MM.1S (cell line): ENCODE data around the gene TOP2B.

Experiments used
- DNase-seq: peaks from one replicate; pipeline ENCODE4 v3.0.0-alpha.2; 2015
- H2AFZ ChIP-seq: fragments of 300-600 bp; sonication (generic); 2 replicates; pipeline ENCODE4 v1.6.0; 2016; ENCODE audit warnings: antibody characterized with exemption, low read length
- H3F3A ChIP-seq: fragments of 300-600 bp; sonication (generic); 2 replicates; pipeline ENCODE4 v1.6.1; 2016; ENCODE audit warnings: mild to moderate bottlenecking, antibody characterized with exemption, low read length, moderate library complexity, mixed read lengths; ENCODE audit not compliant: insufficient read depth
- H3K27ac ChIP-seq: fragments of 300-600 bp; sonication (generic); 2 replicates; pipeline ENCODE4 v1.5.1; 2016; ENCODE audit warnings: mild to moderate bottlenecking, low read length
- H3K27me3 ChIP-seq: fragments of 300-600 bp; sonication (generic); replicated peaks from 2 replicates; pipeline ENCODE4 v1.6.0; 2016; ENCODE audit warnings: low read length; ENCODE audit not compliant: insufficient read depth
- H3K36me3 ChIP-seq: fragments of 300-600 bp; sonication (generic); replicated peaks from 2 replicates; pipeline ENCODE4 v1.6.1; 2016; ENCODE audit warnings: mild to moderate bottlenecking, low read length, mixed read lengths; ENCODE audit not compliant: insufficient read depth
- H3K4me1 ChIP-seq: fragments of 300-600 bp; sonication (generic); 2 replicates; pipeline ENCODE4 v1.6.1; 2016; ENCODE audit warnings: low read length, mixed read lengths
- H3K4me2 ChIP-seq: fragments of 300-600 bp; sonication (generic); 2 replicates; pipeline ENCODE4 v1.6.0; 2016; ENCODE audit warnings: low read depth, low read length
- H3K4me3 ChIP-seq: fragments of 300-600 bp; sonication (generic); 2 replicates; pipeline ENCODE4 v1.5.1; 2016; ENCODE audit warnings: low read length, mixed read lengths
- H3K79me2 ChIP-seq: fragments of 300-600 bp; sonication (generic); 2 replicates; pipeline ENCODE4 v1.6.1; 2016; ENCODE audit warnings: mixed run types, low read length, mixed read lengths
- H3K9ac ChIP-seq: fragments of 300-600 bp; sonication (generic); 2 replicates; pipeline ENCODE4 v1.6.1; 2016; ENCODE audit warnings: low read length, mixed read lengths
- H3K9me2 ChIP-seq: fragments of 300-600 bp; sonication (generic); replicated peaks from 2 replicates; pipeline ENCODE4 v1.6.1; 2016; ENCODE audit warnings: mild to moderate bottlenecking, low read length, mixed read lengths; ENCODE audit not compliant: insufficient read depth
- H3K9me3 ChIP-seq: fragments of 300-600 bp; sonication (generic); replicated peaks from 2 replicates; pipeline ENCODE4 v1.6.1; 2016; ENCODE audit warnings: mild to moderate bottlenecking, low read length, mixed read lengths; ENCODE audit not compliant: insufficient read depth
- H4K20me1 ChIP-seq: fragments of 300-600 bp; sonication (generic); 2 replicates; pipeline ENCODE4 v1.6.1; 2016; ENCODE audit warnings: mild to moderate bottlenecking, low read length, moderate library complexity, mixed read lengths; ENCODE audit not compliant: insufficient read depth
- EZH2 ChIP-seq: fragments of 300-600 bp; sonication (generic); optimal IDR thresholded peaks from 2 replicates; pipeline ENCODE3; 2017; ENCODE audit warnings: low read depth, mild to moderate bottlenecking, antibody characterized with exemption, low read length, mixed read lengths
- EZH2phosphoT487 ChIP-seq: fragments of 300-600 bp; sonication (generic); IDR thresholded peaks from 2 replicates; pipeline ENCODE4 v1.6.1; 2018; ENCODE audit warnings: antibody characterized with exemption, low read length
- TF ChIP-seq, protein P1 (sequence below): fragments of 300-600 bp; sonication (generic); IDR thresholded peaks from 2 replicates; pipeline ENCODE4 v1.5.1; 2016; ENCODE audit warnings: antibody characterized with exemption, low read length, mixed read lengths

TOP2B gene

DNA sequence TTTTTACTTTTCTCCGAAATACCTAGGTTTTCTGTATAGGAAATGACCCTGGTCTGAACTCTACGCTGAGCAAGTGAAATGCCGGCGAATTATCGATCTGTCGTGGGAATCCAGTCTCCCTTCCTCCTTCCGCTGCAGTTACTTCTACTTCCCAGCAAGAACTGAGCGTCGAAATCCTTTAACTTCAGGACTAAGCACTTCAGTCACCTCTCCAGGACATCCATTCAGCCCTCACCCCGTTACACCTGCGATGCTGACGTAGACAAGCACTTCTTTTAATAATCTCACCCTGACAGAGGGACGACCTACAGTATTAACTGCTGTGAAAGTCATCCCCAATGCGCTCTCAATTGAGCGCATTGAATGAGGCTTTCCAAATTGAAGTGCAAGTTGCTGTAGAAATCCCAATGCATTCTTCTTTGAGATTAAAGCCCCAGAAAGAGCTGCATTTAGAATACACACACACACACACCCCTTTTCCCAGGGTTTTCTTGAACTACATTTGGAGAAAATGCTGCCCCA is 1.3 kb downstream of the TOP2B start:
- Histone ChIP-seq H4K20me1 (peaks cover 7% of the 10 kb centered on the region; the same call in 1 of the 2 replicates), H3K79me2 (peaks cover 58% of the 10 kb centered on the region), H3K4me3 (peak overlapping the region; percentile 74), H3K9me2 (no peaks in the 10 kb centered on the region), H3F3A (peaks cover 26% of the 10 kb centered on the region), H3K27ac (peak overlapping the region; percentile 89), H3K27me3 (no peaks in the 10 kb centered on the region), H3K36me3 (no peaks in the 10 kb centered on the region), H2AFZ (peak overlapping the region; percentile 14; the same call in 1 of the 2 replicates), H3K9me3 (no peaks in the 10 kb centered on the region), H3K4me1 (peaks cover 31% of the 10 kb centered on the region), H3K4me2 (peak overlapping the region; percentile 95), H3K9ac (peak overlapping the region; percentile 77)
- DNase-seq: peak; percentile 73
- TF ChIP-seq EZH2phosphoT487 (no peak), EZH2 (no peak)
- TF ChIP-seq, protein P1, sequence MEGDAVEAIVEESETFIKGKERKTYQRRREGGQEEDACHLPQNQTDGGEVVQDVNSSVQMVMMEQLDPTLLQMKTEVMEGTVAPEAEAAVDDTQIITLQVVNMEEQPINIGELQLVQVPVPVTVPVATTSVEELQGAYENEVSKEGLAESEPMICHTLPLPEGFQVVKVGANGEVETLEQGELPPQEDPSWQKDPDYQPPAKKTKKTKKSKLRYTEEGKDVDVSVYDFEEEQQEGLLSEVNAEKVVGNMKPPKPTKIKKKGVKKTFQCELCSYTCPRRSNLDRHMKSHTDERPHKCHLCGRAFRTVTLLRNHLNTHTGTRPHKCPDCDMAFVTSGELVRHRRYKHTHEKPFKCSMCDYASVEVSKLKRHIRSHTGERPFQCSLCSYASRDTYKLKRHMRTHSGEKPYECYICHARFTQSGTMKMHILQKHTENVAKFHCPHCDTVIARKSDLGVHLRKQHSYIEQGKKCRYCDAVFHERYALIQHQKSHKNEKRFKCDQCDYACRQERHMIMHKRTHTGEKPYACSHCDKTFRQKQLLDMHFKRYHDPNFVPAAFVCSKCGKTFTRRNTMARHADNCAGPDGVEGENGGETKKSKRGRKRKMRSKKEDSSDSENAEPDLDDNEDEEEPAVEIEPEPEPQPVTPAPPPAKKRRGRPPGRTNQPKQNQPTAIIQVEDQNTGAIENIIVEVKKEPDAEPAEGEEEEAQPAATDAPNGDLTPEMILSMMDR: no peak

DNA sequence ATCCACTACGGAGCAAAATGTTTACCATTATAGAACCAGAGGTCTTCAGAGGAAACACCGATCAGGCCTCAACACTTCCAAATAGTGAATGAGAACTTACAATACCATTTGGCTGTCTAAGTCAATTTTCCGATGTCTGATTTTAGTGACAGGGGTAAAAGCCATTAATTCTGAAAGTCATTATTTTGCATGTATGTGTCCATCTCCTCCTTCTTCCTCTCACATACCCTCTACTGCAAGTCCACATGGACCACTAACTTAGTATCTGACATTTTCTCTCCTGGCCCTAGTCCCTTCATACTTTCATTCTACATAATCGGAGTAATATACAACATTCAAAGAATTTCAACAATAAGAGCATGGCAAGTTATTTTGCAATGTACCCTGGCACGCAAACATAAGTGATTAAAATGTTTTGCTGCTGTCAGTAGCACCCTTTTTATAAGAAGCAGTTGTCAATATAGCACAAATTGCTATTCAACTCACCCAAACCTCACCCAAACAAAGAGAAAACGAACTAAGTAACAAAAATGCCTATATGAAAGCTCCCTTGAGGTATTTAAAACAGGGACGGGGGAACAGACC is 1.9 kb downstream of the TOP2B start:
- Histone ChIP-seq H3K4me3 (peak overlapping the region; percentile 74), H3K9me2 (no peaks in the 10 kb centered on the region), H3K4me2 (peak overlapping the region; percentile 95), H3K36me3 (no peaks in the 10 kb centered on the region), H2AFZ (no peak overlapping the region), H3K4me1 (peaks cover 31% of the 10 kb centered on the region), H3F3A (peaks cover 26% of the 10 kb centered on the region), H3K79me2 (peaks cover 61% of the 10 kb centered on the region), H3K9ac (peak overlapping the region; percentile 77), H3K9me3 (no peaks in the 10 kb centered on the region), H3K27ac (peak overlapping the region; percentile 89), H4K20me1 (peaks cover 7% of the 10 kb centered on the region; the same call in 1 of the 2 replicates), H3K27me3 (no peaks in the 10 kb centered on the region)
- no peak for TF ChIP-seq EZH2phosphoT487
- TF ChIP-seq, protein P1: no peak
- TF ChIP-seq EZH2: no peak
- no peak for DNase-seq

DNA sequence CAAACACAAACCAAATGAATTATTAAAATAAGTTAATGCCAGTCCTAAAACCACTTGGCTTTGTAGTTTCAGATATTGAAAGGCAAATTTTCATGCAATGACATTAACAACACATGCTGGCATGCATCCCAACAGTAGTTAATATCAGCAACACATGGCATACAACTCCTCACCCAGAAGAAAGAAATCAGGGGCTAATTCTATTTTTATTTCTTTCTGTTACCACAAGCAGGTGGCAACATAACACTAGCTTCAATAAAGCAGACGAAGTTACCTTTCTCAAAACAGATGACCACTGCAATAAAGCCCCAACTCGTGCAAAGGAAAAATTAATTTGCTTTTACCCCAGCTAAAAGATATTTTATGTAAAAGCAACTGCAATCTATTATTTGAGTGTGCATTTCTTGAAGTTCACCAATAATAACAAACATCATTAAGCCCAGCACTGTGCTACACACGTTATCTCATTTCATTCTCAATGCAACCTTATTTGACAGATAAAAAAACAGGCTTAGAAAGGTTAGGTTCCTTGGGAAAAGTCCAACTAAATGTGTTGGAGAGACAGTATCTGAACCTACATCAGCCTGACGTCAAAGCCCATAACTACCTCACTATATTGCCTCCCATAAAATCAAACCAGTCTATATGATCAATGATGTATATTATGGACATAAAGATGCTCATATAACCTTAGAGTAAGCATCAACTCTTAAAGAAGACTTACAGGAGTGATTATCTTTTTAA is 2.8 kb downstream of the TOP2B start:
- H3F3A ChIP-seq: peaks cover 26% of the 10 kb centered on the region
- H3K27ac ChIP-seq: peak overlapping the region; percentile 89; the same call in 1 of the 2 replicates
- peaks cover 36% of the 10 kb centered on the region for H3K4me1 ChIP-seq
- H2AFZ ChIP-seq: no peak overlapping the region
- TF ChIP-seq, protein P1: peak; percentile 42
- TF ChIP-seq EZH2phosphoT487: no peak
- H3K9ac ChIP-seq: peak overlapping the region; percentile 77
- no peaks in the 10 kb centered on the region for H3K27me3 ChIP-seq
- peaks cover 69% of the 10 kb centered on the region for H3K79me2 ChIP-seq
- H3K4me3 ChIP-seq: peak overlapping the region; percentile 74
- H3K9me3 ChIP-seq: no peaks in the 10 kb centered on the region
- peaks cover 12% of the 10 kb centered on the region; the same call in 1 of the 2 replicates for H4K20me1 ChIP-seq
- H3K9me2 ChIP-seq: no peaks in the 10 kb centered on the region
- no peaks in the 10 kb centered on the region for H3K36me3 ChIP-seq
- H3K4me2 ChIP-seq: peak overlapping the region; percentile 95
- DNase-seq: peak; percentile 58
